ENCODE measurements around the gene SGCD. TPM values are rescaled to one million over a fixed set of nuclear protein-coding genes. Genes with fewer than 3 reads are reported as not detected.

SGCD gene
- total RNA-seq, 4 donors from 2014 or later = 0.37 to 3.7 (median 2.4) TPM

DNA sequence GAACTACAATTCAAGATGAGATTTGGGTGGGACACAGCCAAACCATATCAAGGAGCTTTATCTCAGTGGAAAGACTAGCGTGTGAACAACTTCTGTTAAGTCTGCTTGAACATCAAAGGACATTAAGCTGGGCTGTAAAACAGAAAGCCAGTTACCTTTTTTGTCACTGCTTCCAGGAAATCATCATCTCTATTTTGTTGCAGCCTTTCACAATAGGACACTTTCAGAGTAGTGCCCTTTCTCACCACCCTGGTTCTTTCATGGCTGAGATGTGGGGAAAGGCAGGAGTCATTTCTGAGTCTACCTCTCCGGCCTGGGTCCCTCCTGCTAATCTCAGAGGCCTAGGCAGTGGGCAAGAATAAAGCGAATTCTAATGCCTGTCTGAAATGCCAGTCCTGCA is 426.9 kb downstream of the SGCD start:
- in situ Hi-C loops (cut with MboI; ENCODE audit: low pct_ligation_motif_present in 1 of 4, low pct_unique_long_range_greater_than_20kb in 1 of 4, low sequenced_read_pairs in 3 of 4) (no loop called here), intact Hi-C loops (cut with DNase I; ENCODE audit: low total_unique reads) (no loop called here)
- Histone ChIP-seq H3K4me3 (no peak overlapping the region), H3K9me3 (no peaks in the 10 kb centered on the region), H3K4me1 (no peaks in the 10 kb centered on the region), H3K27me3 (no peaks in the 10 kb centered on the region), H3K27ac (no peak overlapping the region), H3K36me3 (no peaks in the 10 kb centered on the region)
- 71 to 82% methylated on average over 2 to 3 of the region's 3 CpGs for WGBS, 2 donors (ENCODE audit: low coverage in 1 of 2)
- no peak for DNase-seq
- TF ChIP-seq POLR2A (IDR thresholded peaks at IDR 0.05) = no peak
- no peak for TF ChIP-seq EP300 (IDR thresholded peaks at IDR 0.05; ENCODE audit: low read depth)
- TF ChIP-seq, protein P1, sequence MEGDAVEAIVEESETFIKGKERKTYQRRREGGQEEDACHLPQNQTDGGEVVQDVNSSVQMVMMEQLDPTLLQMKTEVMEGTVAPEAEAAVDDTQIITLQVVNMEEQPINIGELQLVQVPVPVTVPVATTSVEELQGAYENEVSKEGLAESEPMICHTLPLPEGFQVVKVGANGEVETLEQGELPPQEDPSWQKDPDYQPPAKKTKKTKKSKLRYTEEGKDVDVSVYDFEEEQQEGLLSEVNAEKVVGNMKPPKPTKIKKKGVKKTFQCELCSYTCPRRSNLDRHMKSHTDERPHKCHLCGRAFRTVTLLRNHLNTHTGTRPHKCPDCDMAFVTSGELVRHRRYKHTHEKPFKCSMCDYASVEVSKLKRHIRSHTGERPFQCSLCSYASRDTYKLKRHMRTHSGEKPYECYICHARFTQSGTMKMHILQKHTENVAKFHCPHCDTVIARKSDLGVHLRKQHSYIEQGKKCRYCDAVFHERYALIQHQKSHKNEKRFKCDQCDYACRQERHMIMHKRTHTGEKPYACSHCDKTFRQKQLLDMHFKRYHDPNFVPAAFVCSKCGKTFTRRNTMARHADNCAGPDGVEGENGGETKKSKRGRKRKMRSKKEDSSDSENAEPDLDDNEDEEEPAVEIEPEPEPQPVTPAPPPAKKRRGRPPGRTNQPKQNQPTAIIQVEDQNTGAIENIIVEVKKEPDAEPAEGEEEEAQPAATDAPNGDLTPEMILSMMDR (IDR thresholded peaks at IDR 0.05) = no peak
- TF ChIP-seq POLR2AphosphoS5 (IDR thresholded peaks at IDR 0.05) = no peak

DNA sequence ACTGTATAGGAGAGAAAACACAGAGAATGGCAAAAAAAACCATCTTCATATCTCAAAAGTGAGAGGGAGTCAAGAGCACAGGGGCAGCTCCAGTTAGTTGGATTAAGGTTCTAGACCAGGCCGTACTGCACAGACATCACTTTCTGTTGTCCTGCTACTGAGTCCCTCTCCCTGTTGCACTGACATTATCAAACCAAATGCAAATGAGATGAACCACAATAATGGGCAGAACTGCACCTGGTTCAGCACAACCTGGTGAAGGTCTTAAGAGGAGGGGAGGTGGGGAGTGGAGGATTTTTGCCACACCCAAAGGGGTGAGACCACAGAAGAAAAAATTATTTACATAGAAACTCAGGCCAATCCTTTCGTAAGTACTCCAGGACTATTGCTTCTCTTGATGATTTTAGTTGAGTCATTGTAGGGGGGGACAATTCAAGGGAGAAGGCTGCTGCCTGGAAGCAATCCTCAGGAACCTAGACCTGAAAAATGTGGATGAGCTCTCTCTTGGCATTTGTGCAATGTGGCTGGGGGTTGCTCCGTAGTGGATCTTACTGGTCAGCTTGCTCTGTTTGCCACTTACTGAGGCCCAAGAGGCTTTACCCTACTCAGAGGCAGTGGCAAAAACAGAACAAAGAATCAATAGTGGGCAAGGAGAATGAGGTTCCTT is 428.6 kb downstream of the SGCD start:
- Histone ChIP-seq H3K4me1 (no peaks in the 10 kb centered on the region), H3K4me3 (no peak overlapping the region), H3K27me3 (no peaks in the 10 kb centered on the region), H3K9me3 (no peaks in the 10 kb centered on the region), H3K36me3 (peaks cover 0 to 4% (median 0%) of the 10 kb centered on the region in 4 donors), H3K27ac (no peak overlapping the region)
- intact Hi-C loops (cut with DNase I; ENCODE audit: low total_unique reads) (no loop called here), in situ Hi-C loops (cut with MboI; ENCODE audit: low pct_ligation_motif_present in 1 of 4, low pct_unique_long_range_greater_than_20kb in 1 of 4, low sequenced_read_pairs in 3 of 4) (no loop called here)
- no peak for TF ChIP-seq POLR2A (IDR thresholded peaks at IDR 0.05)
- TF ChIP-seq POLR2AphosphoS5 (IDR thresholded peaks at IDR 0.05) = no peak
- TF ChIP-seq, protein P1 (IDR thresholded peaks at IDR 0.05) = no peak
- TF ChIP-seq EP300 (IDR thresholded peaks at IDR 0.05; ENCODE audit: low read depth) = no peak
- no peak for DNase-seq
- 82 to 85% methylated on average over 2 to 3 of the region's 3 CpGs for WGBS, 2 donors (ENCODE audit: low coverage in 1 of 2)

DNA sequence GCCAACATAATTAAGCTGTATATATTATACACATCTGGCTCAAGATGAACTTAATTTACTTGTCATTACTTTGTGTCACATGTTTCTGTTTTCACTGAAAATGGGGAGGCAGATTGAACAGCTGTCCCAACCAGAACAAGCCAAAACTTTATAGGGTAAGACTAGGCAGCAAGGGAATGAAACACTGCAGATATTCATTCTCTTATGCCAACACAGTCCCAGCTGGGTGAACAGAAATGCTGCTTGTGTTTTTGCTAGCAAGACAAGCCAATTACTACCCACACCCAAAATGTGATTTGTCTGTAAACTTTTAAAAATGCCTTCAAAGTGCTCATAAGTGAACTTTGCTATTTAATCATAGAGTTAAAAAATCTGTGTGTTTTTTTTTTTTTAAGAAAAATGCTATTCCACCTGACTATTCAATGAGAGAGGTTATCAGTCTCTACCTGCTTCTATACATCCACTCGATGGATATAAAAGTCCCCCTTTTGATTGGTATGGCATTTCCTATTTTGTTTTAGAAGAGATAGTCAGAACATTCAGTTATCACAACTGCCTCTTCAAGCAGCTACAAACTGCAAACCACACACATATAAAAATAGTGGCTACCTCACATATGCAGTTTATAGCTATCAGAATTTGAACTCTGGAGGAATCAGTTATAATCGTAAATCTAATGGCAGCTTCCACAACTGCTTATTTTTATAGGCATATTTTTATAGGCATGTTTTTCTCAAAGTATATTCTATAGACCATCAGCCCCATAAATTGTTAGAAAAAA is 431.2 kb downstream of the SGCD start:
- H3K4me1 ChIP-seq = no peaks in the 10 kb centered on the region
- intact Hi-C loops (cut with DNase I; ENCODE audit: low total_unique reads) (no loop called here), in situ Hi-C loops (cut with MboI; ENCODE audit: low pct_ligation_motif_present in 1 of 4, low pct_unique_long_range_greater_than_20kb in 1 of 4, low sequenced_read_pairs in 3 of 4) (no loop called here)
- no peaks in the 10 kb centered on the region for H3K9me3 ChIP-seq
- no peak for DNase-seq
- 32 to 41% methylated on average over 2 of the region's 2 CpGs for WGBS, 2 donors (ENCODE audit: low coverage in 1 of 2)
- no peaks in the 10 kb centered on the region for H3K27me3 ChIP-seq
- TF ChIP-seq POLR2AphosphoS5 (IDR thresholded peaks at IDR 0.05) (no peak), POLR2A (IDR thresholded peaks at IDR 0.05) (no peak), EP300 (IDR thresholded peaks at IDR 0.05; ENCODE audit: low read depth) (no peak)
- TF ChIP-seq, protein P1 (IDR thresholded peaks at IDR 0.05) = no peak
- no peak overlapping the region for H3K4me3 ChIP-seq
- peaks cover 0 to 4% (median 0%) of the 10 kb centered on the region in 4 donors for H3K36me3 ChIP-seq
- no peak overlapping the region for H3K27ac ChIP-seq

- Histone ChIP-seq H3K9me3 (no peaks in the 10 kb centered on the region), H3K36me3 (peaks cover 0 to 4% (median 0%) of the 10 kb centered on the region in 4 donors), H3K27ac (no peak overlapping the region), H3K27me3 (no peaks in the 10 kb centered on the region), H3K4me1 (no peaks in the 10 kb centered on the region), H3K4me3 (no peak overlapping the region)
- TF ChIP-seq POLR2A (IDR thresholded peaks at IDR 0.05) = no peak
- no peak for TF ChIP-seq EP300 (IDR thresholded peaks at IDR 0.05; ENCODE audit: low read depth)
- TF ChIP-seq POLR2AphosphoS5 (IDR thresholded peaks at IDR 0.05) = no peak
- TF ChIP-seq, protein P1 (IDR thresholded peaks at IDR 0.05) = no peak
- in situ Hi-C loops (cut with MboI; ENCODE audit: low pct_ligation_motif_present in 1 of 4, low pct_unique_long_range_greater_than_20kb in 1 of 4, low sequenced_read_pairs in 3 of 4) = no loop called here
- WGBS, 2 donors (ENCODE audit: low coverage in 1 of 2) = 94 to 97% methylated on average over 11 of the region's 11 CpGs
- intact Hi-C loops (cut with DNase I; ENCODE audit: low total_unique reads) = no loop called here
- no peak for DNase-seq
Measured at GRCh38 chr5:156759156-156759555, 432.2 kb downstream of the SGCD start.

Data from transverse colon (tissue), 4 donors.